Endodermal cell (in vitro differentiated cells): Measurements from ENCODE around the gene COA6. TPM values are rescaled to one million over a fixed set of nuclear protein-coding genes. Genes with fewer than 3 reads are reported as not detected.

Experiments
- DNase-seq: peaks from one replicate; pipeline ENCODE4 v3.0.0-alpha.2; 2017
- H3K27ac ChIP-seq: 2 replicates; pipeline ENCODE4 v1.5.1; 2013; ENCODE audit warnings: mild to moderate bottlenecking, low read depth, low read length, moderate library complexity
- H3K27me3 ChIP-seq: 2 replicates; pipeline ENCODE4 v1.6.1; 2013; ENCODE audit warnings: mild to moderate bottlenecking, low read length, moderate library complexity; ENCODE audit not compliant: insufficient read depth, control insufficient read depth, poor library complexity, severe bottlenecking
- H3K36me3 ChIP-seq: 2 replicates; pipeline ENCODE4 v1.7.0; 2013; ENCODE audit warnings: mild to moderate bottlenecking, low read length, moderate library complexity; ENCODE audit not compliant: control insufficient read depth, insufficient read depth
- H3K4me1 ChIP-seq: one replicate; pipeline ENCODE4 v1.7.0; 2013; ENCODE audit warnings: low read length; ENCODE audit not compliant: control insufficient read depth, insufficient read depth
- H3K4me3 ChIP-seq: 2 replicates; pipeline ENCODE4 v1.5.1; 2013; ENCODE audit warnings: mild to moderate bottlenecking, low read length, moderate library complexity
- H3K9ac ChIP-seq: 2 replicates; pipeline ENCODE4 v1.6.1; 2013; ENCODE audit warnings: mild to moderate bottlenecking, low read length, moderate library complexity; ENCODE audit not compliant: poor library complexity, severe bottlenecking; ENCODE audit errors: extremely low read depth
- H3K9me3 ChIP-seq: 2 replicates; pipeline ENCODE4 v1.6.1; 2013; ENCODE audit warnings: mild to moderate bottlenecking, low read length, moderate library complexity; ENCODE audit not compliant: control insufficient read depth
- H3K27ac Mint-ChIP-seq: 2 replicates; pipeline ENCODE4 v1.8.0; 2020; ENCODE audit warnings: mixed read lengths
- H3K27me3 Mint-ChIP-seq: 2 replicates; pipeline ENCODE4 v1.8.0; 2021; ENCODE audit warnings: mild to moderate bottlenecking, mixed read lengths; ENCODE audit not compliant: insufficient read depth
- H3K36me3 Mint-ChIP-seq: 2 replicates; pipeline ENCODE4 v1.8.0; 2020; ENCODE audit warnings: low read depth, mixed read lengths
- H3K4me1 Mint-ChIP-seq: 2 replicates; pipeline ENCODE4 v1.8.0; 2020; ENCODE audit warnings: mixed read lengths
- H3K4me3 Mint-ChIP-seq: 2 replicates; pipeline ENCODE4 v1.8.0; 2020; ENCODE audit warnings: mild to moderate bottlenecking, moderate library complexity, mixed read lengths
- H3K9me3 Mint-ChIP-seq: 2 replicates; pipeline ENCODE4 v1.8.0; 2020; ENCODE audit warnings: mild to moderate bottlenecking, mixed read lengths
- WGBS, 2 experiments: methylation state at CpG; one replicate each; pipeline versions ENCODE4 v1.1.5 to v1.1.7; 2013; ENCODE audit warnings: missing lambda C conversion rate in 2 of 2, mixed read lengths in 1 of 2; ENCODE audit not compliant: insufficient coverage in 1 of 2, insufficient read length in 1 of 2; 5-methylcytosine and 5-hydroxymethylcytosine counted together
- total RNA-seq, 2 donors: library from RNA; stranded (reverse); fragmentation: NEBNext Ultra II Directional in 1 of 2; extraction: Animal tissue kit (Norgen Biotek cat#: 25700) in 1 of 2; gene quantifications; 2 replicates in 1 of 2; 3 replicates in 1 of 2; pipeline ENCODE4 v1.2.1, GENCODE V29; 2021
- TF ChIP-seq, protein P1 (sequence below): fragments of 200-600 bp; sonication (generic); conservative IDR thresholded peaks from 2 replicates; pipeline ENCODE4 v1.5.0; 2021; ENCODE audit warnings: antibody characterized with exemption, mild to moderate bottlenecking

COA6 gene
- total RNA-seq, 2 donors from 2014 or later, result 33.9 to 37.4 TPM

DNA sequence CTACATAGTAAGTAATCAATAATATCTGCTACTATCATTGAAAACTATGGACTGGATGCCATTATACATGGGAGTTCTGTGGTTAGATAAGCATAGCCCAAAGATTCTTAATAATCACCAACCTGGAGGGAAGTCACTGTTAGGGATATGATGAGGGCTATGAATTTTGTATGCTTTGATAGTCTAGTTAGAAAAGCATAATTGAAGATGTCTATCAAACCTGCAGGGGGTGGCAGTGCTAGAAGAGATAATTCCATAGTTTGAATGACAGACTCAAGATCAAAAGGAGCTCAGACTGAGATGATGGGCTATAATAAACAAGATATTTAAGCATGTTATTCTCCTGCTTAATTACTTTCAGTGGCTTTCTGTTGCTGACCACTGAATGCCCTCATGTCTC, 15.4 kb upstream of the COA6 start:
- TF ChIP-seq, protein P1, sequence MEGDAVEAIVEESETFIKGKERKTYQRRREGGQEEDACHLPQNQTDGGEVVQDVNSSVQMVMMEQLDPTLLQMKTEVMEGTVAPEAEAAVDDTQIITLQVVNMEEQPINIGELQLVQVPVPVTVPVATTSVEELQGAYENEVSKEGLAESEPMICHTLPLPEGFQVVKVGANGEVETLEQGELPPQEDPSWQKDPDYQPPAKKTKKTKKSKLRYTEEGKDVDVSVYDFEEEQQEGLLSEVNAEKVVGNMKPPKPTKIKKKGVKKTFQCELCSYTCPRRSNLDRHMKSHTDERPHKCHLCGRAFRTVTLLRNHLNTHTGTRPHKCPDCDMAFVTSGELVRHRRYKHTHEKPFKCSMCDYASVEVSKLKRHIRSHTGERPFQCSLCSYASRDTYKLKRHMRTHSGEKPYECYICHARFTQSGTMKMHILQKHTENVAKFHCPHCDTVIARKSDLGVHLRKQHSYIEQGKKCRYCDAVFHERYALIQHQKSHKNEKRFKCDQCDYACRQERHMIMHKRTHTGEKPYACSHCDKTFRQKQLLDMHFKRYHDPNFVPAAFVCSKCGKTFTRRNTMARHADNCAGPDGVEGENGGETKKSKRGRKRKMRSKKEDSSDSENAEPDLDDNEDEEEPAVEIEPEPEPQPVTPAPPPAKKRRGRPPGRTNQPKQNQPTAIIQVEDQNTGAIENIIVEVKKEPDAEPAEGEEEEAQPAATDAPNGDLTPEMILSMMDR, result no peak
- Histone ChIP-seq H3K9ac (no peak overlapping the region), H3K27ac (no peak overlapping the region), H3K9me3 (peaks cover 23% of the 10 kb centered on the region), H3K4me3 (no peak overlapping the region), H3K36me3 (no peaks in the 10 kb centered on the region), H3K27me3 (no peaks in the 10 kb centered on the region), H3K4me1 (no peaks in the 10 kb centered on the region)
- H3K36me3 Mint-ChIP-seq, result no peaks in the 10 kb centered on the region
- H3K27ac Mint-ChIP-seq, result no peak overlapping the region
- H3K27me3 Mint-ChIP-seq, result peaks cover 5% of the 10 kb centered on the region
- no peak for DNase-seq
- H3K4me1 Mint-ChIP-seq, result peaks cover 11% of the 10 kb centered on the region
- H3K4me3 Mint-ChIP-seq, result no peak overlapping the region
- H3K9me3 Mint-ChIP-seq, result no peaks in the 10 kb centered on the region

DNA sequence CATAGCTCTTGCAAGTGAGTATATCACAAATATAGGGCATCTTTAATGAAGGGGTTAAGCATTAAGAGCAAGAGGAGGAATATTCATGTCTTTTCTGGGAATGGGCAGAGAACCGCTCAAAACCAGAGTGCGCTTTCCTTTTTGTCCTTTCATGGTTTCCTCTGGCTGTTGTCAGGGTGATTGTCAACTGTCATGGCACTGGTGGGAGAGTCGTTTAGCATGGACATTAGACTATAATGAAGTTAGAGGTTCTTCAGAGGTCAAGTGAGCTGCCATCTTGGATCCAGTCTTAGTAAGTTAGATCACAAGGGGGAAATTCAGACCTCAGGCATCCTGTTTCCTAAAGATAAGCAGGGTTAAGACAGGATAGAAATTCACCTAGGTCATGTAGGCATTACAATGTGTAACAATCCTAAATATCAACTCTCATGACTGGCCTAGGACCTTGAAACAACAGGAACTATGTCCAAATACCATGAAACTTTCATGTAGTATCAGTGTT, 12.1 kb upstream of the COA6 start:
- peaks cover 23% of the 10 kb centered on the region for H3K9me3 ChIP-seq
- no peak overlapping the region for H3K9ac ChIP-seq
- TF ChIP-seq, protein P1, result no peak
- Mint-ChIP-seq H3K9me3 (no peaks in the 10 kb centered on the region), H3K36me3 (no peaks in the 10 kb centered on the region), H3K27ac (no peak overlapping the region), H3K27me3 (peaks cover 5% of the 10 kb centered on the region), H3K4me3 (no peak overlapping the region), H3K4me1 (peaks cover 6% of the 10 kb centered on the region)
- no peaks in the 10 kb centered on the region for H3K4me1 ChIP-seq
- no peak for DNase-seq
- H3K36me3 ChIP-seq, result no peaks in the 10 kb centered on the region
- 88 to 94% methylated on average over 2 to 3 of the region's 3 CpGs for WGBS, 2 experiments
- no peak overlapping the region for H3K4me3 ChIP-seq
- no peak overlapping the region for H3K27ac ChIP-seq
- no peaks in the 10 kb centered on the region for H3K27me3 ChIP-seq

DNA sequence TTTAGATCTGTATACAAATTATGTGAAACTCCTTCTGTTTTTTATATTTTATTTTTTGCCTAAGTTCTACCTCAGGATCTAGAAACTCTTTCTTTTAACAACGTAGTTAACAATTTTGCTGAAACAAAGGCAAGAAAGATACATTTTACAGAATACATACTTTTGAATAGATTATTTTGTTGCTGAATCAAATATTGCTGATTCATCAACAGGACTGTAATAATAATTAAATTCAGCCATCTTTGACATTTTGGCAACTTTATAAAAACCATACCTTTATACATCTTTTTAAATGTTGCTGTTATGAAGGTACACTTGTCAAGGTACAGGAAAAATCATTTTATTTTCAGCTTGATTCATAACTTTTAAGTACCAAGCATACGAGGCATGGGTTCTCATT, 10.7 kb upstream of the COA6 start:
- Mint-ChIP-seq H3K27me3 (peaks cover 7% of the 10 kb centered on the region), H3K4me3 (no peak overlapping the region), H3K9me3 (no peaks in the 10 kb centered on the region), H3K4me1 (peaks cover 2% of the 10 kb centered on the region), H3K36me3 (no peaks in the 10 kb centered on the region), H3K27ac (no peak overlapping the region)
- H3K27ac ChIP-seq, result no peak overlapping the region
- TF ChIP-seq, protein P1, result no peak
- 72 to 100% methylated on average over 1 to 2 of the region's 2 CpGs for WGBS, 2 experiments
- H3K9ac ChIP-seq, result no peak overlapping the region
- H3K36me3 ChIP-seq, result no peaks in the 10 kb centered on the region
- no peak overlapping the region for H3K4me3 ChIP-seq
- no peak for DNase-seq
- no peaks in the 10 kb centered on the region for H3K27me3 ChIP-seq
- H3K9me3 ChIP-seq, result peaks cover 23% of the 10 kb centered on the region
- no peaks in the 10 kb centered on the region for H3K4me1 ChIP-seq
